ENCODE results near the gene IL1B. TPM values are rescaled to one million over a fixed set of nuclear protein-coding genes. Genes with fewer than 3 reads are reported as not detected.
"Not testable (repeated sequence)": the region's sequence is repeated elsewhere in the genome, so short reads cannot be mapped to it uniquely, and the experiment has no call there.

IL1B gene
- total RNA-seq, 6 experiments from 2014 or later, result 0.19 to 4.1 (median 0.49) TPM; not detected in 1

DNA sequence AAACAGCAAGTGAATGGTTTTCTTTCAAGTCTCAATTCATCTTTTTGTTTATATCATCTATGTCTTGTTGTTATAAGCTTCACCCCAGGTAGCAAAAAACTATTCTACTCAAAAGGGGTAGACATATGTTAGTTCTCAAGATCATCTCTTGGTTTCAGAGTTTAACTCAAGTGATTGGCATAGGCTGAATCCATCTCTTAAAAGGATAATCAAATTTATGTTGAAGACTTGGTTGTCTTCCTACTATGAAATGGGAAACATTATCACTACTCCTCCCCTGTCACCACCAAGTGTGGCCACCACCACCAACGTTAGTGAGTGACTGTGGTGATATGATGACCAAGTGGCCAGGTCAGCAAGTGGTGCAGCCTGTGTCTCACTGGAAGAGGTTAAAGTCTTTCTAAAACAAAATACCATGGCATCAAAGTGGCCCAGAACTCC lies 1.5 kb downstream of the IL1B start:
- Histone ChIP-seq H3K27ac (no peak overlapping the region), H3K36me3 (no peaks in the 10 kb centered on the region), H3K4me1 (peaks cover 0 to 11% (median 5%) of the 10 kb centered on the region in 4 donors), H3K27me3 (no peaks in the 10 kb centered on the region), H3K4me3 (no peak overlapping the region), H3K9me3 (no peaks in the 10 kb centered on the region)
- TF ChIP-seq, protein P1, sequence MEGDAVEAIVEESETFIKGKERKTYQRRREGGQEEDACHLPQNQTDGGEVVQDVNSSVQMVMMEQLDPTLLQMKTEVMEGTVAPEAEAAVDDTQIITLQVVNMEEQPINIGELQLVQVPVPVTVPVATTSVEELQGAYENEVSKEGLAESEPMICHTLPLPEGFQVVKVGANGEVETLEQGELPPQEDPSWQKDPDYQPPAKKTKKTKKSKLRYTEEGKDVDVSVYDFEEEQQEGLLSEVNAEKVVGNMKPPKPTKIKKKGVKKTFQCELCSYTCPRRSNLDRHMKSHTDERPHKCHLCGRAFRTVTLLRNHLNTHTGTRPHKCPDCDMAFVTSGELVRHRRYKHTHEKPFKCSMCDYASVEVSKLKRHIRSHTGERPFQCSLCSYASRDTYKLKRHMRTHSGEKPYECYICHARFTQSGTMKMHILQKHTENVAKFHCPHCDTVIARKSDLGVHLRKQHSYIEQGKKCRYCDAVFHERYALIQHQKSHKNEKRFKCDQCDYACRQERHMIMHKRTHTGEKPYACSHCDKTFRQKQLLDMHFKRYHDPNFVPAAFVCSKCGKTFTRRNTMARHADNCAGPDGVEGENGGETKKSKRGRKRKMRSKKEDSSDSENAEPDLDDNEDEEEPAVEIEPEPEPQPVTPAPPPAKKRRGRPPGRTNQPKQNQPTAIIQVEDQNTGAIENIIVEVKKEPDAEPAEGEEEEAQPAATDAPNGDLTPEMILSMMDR (IDR thresholded peaks at IDR 0.05), result no peak
- ATAC-seq (no peak), DNase-seq (no peak)
- WGBS (ENCODE audit: insufficient coverage, low coverage, low lambda C conversion rate, missing lambda C conversion rate), result 50% methylated on average over 1 of the region's 1 CpG
- intact Hi-C loops (cut with DNase I), result no loop called here

DNA sequence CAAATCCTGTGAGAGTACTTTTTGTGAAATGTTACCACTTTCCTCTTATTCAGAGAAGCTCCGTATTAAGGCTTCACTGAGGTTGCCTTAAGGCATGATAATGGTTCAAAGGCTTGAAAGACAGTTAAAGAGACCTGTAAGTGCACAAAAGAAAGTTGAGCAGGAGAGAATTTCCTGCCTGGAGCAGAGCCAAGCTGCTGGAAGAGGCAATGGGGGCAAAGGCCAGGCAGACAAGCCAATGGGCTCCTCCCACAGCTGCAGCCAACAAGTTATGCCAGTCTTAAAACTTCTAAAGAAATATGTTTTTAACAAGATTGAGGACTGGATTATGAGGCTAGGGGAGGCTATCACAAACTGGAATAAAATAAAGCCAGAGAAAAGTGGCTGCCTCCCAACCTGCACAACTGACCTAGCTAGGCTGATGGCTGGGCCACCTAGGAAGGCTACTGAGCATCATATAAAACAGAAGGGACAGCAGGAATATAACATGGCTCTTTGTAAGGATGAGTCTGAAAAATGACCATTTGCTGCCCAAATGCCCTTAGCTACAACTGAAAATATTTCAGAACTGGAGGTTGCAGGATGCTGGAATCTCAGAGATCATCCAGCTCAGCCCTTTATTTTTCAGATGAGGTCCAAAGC lies 2.1 kb downstream of the IL1B start:
- H3K36me3 ChIP-seq, result no peaks in the 10 kb centered on the region
- peak; percentile 78 to 87 (median 84) for ATAC-seq
- DNase-seq, result peak; percentile 81 to 85 (median 83)
- no peak overlapping the region for H3K4me3 ChIP-seq
- no peaks in the 10 kb centered on the region for H3K9me3 ChIP-seq
- 14% methylated on average over 1 of the region's 1 CpG for WGBS (ENCODE audit: insufficient coverage, low coverage, low lambda C conversion rate, missing lambda C conversion rate)
- intact Hi-C loops (cut with DNase I), result no loop called here
- H3K4me1 ChIP-seq, result peaks cover 0 to 11% (median 5%) of the 10 kb centered on the region in 4 donors
- TF ChIP-seq POLR2A (IDR thresholded peaks at IDR 0.05), result no peak
- TF ChIP-seq, protein P1 (IDR thresholded peaks at IDR 0.05), result no peak
- H3K27me3 ChIP-seq, result no peaks in the 10 kb centered on the region
- H3K27ac ChIP-seq, result peak overlapping the region in 2 of 3 donors; percentile 13 to 38

DNA sequence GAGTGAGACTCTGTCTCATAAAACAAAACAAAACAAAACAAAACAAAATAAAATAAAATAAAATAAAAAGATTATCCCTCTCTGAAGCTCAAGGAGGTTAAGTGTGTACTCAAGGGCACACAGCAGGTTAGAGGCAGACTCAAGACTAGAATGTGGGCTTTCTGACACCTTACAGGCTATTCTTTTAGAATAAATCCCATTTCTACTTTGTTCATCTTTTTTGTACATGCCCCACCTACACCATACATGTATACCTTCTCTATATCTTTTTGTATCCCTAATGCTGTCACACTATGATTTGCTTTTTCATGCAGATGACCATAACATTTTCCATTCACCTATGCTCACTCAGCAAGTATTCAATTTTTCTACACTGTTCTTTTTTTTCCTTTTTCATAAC lies 2.6 kb downstream of the IL1B start:
- Histone ChIP-seq H3K36me3 (no peaks in the 10 kb centered on the region), H3K9me3 (no peaks in the 10 kb centered on the region), H3K27ac (peak overlapping the region in 2 of 3 donors; percentile 13 to 38), H3K27me3 (no peaks in the 10 kb centered on the region), H3K4me3 (no peak overlapping the region), H3K4me1 (peaks cover 0 to 11% (median 5%) of the 10 kb centered on the region in 4 donors)
- no peak for ATAC-seq
- no peak for DNase-seq
- TF ChIP-seq, protein P1 (IDR thresholded peaks at IDR 0.05), result no peak
- TF ChIP-seq POLR2A (IDR thresholded peaks at IDR 0.05), result no peak
- intact Hi-C loops (cut with DNase I), result no loop called here

DNA sequence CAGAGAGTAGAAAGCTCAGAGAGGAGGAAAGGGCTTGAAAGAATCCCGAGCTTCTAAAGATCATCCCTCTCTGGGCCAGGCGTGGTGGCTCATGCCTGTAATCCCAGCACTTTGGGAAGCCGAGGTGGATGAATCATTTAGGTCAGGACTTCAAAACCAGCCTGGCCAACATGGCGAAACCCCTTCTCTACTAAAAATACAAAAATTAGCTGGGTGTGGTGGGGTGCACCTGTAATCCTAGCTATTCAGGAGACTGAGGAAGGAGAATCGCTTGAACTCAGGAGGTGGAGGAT lies 3.0 kb downstream of the IL1B start:
- H3K9me3 ChIP-seq; H3K27me3 ChIP-seq; H3K36me3 ChIP-seq; intact Hi-C loops (cut with DNase I); H3K4me3 ChIP-seq; ATAC-seq; DNase-seq; H3K27ac ChIP-seq: not testable (repeated sequence)
- 86% methylated on average over 5 of the region's 5 CpGs for WGBS (ENCODE audit: insufficient coverage, low coverage, low lambda C conversion rate, missing lambda C conversion rate)
- H3K4me1 ChIP-seq, result peaks cover 0 to 11% (median 5%) of the 10 kb centered on the region in 4 donors

DNA sequence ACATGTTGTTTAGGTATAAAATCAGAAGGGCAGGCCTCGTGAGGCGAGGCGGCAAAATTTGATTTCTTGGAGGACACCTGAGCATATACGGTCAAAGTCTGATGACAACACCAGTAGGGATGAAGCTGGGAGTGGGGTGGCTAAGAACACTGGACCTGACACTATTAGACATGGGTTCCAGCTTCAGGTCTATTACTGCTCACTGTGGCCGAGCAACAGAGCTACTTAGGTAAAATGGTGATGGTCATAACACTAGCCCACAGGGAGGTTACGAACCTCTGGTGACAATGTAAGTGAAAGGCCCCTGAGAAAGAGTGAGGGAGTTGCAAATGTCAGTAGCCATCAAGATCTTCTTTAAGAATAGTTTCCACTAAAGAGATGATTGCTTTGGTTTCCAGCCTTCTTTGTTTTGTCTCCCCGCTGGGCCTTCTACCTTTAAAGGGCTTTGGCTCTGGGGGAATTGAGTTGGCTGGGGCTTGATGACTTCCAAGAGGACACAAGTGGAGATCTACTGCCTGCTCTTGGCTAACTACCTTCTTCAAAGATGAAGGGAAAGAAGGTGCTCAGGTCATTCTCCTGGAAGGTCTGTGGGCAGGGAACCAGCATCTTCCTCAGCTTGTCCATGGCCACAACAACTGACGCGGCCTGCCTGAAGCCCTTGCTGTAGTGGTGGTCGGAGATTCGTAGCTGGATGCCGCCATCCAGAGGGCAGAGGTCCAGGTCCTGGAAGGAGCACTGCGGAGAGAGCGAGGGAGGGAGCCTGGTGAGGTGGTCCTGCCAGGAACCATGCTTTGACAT lies 3.5 kb downstream of the IL1B start:
- ATAC-seq (no peak), DNase-seq (no peak)
- WGBS (ENCODE audit: insufficient coverage, low coverage, low lambda C conversion rate, missing lambda C conversion rate), result 96% methylated on average over 6 of the region's 14 CpGs
- intact Hi-C loops (cut with DNase I), result no loop called here
- Histone ChIP-seq H3K36me3 (no peaks in the 10 kb centered on the region), H3K4me1 (peaks cover 0 to 11% (median 5%) of the 10 kb centered on the region in 4 donors), H3K4me3 (no peak overlapping the region), H3K27me3 (no peaks in the 10 kb centered on the region), H3K27ac (no peak overlapping the region), H3K9me3 (no peaks in the 10 kb centered on the region)
- TF ChIP-seq POLR2A (IDR thresholded peaks at IDR 0.05), result no peak
- TF ChIP-seq, protein P1 (IDR thresholded peaks at IDR 0.05), result no peak

Data from right lobe of liver (tissue), 6 donors.